Measurements from ENCODE around the gene NOTCH3. TPM values are rescaled to one million over a fixed set of nuclear protein-coding genes. Genes with fewer than 3 reads are reported as not detected.
A peak's percentile ranks its signal among the peaks of the same experiment; 100 is the strongest.

Gene NOTCH3
- 107 and 111 TPM in 2 replicates for total RNA-seq (2021; fragmentation: NEBNext Ultra II Directional; extraction: Animal tissue kit (Norgen Biotek cat#: 25700))
- 37.5 and 65.9 TPM in 2 replicates for polyA plus RNA-seq (2011; rRNA removed)
- 27.5 TPM for polyA plus RNA-seq (2011; cell fraction: cytosol; rRNA removed)
- 90.3 TPM for polyA plus RNA-seq (2011; cell fraction: nucleus; rRNA removed)
- 38.0 to 79.1 TPM (median 69.0 TPM) in 4 replicates for polyA plus RNA-seq (2012, experiment 1 of 2)
- polyA plus RNA-seq (2012, experiment 2 of 2), result 38.3 TPM
- polyA plus RNA-seq (2013, experiment 1 of 2), result 77.9 TPM
- polyA plus RNA-seq (2013, experiment 2 of 2), result 64.5 TPM
- 117 and 119 TPM in 2 replicates for polyA minus RNA-seq (2011; rRNA and poly(A)+ RNA removed)
- polyA minus RNA-seq (2011; cell fraction: cytosol; rRNA and poly(A)+ RNA removed), result 145 TPM
- polyA minus RNA-seq (2011; cell fraction: nucleus; rRNA and poly(A)+ RNA removed), result 87.8 TPM
- long read RNA-seq, experiment 1, partial matches to known transcripts, result 30 of 79 reads
- long read RNA-seq, experiment 1, other reads (novel, unspliced or antisense), result 49 of 79 reads
- long read RNA-seq, experiment 2, result 0 reads

- Histone ChIP-seq H3K14ac (ENCODE audit: insufficient read length) (peak within 1 kb of the TSS; percentile 24), H4K20me1 (replicated peaks in 1 of 2; ENCODE audit: control insufficient read depth in 1 of 2, insufficient read depth in 2 of 2, low read length in 2 of 2) (peaks cover 4 to 18% of the 10 kb centered on the region in 2 experiments), H3K27me3 (replicated peaks in 1 of 4; ENCODE audit: control insufficient read depth in 3 of 4, extremely low read depth in 1 of 4, insufficient read depth in 3 of 4, low read length in 3 of 4) (peaks cover 0 to 2% (median 0%) of the 10 kb centered on the region in 4 experiments; a peak in 1 of 7 replicates), H4K91ac (replicated peaks; ENCODE audit: insufficient read length, low read length) (peak within 1 kb of the TSS; percentile 85), H3K36me3 (ENCODE audit: control insufficient read depth in 2 of 4, insufficient read depth in 4 of 4, low read length in 3 of 4) (peaks cover 0 to 24% (median 5%) of the 10 kb centered on the region in 4 experiments; a peak in 4 of 8 replicates), H3K18ac (ENCODE audit: extremely low read depth, low read length) (peak within 1 kb of the TSS; percentile 48; the same call in 1 of the 2 replicates), H2AFZ (ENCODE audit: low read length) (0 out of 2 replicates have a peak within 1 kb of the TSS, but pooled peaks have one; percentile 40), H3K4me1 (replicated peaks in 1 of 4; ENCODE audit: control insufficient read depth in 3 of 4, insufficient read depth in 4 of 4, low read length in 3 of 4) (peaks cover 0 to 11% (median 8%) of the 10 kb centered on the region in 4 experiments), H4K5ac (ENCODE audit: insufficient read length, low read depth, low read length) (peak within 1 kb of the TSS; percentile 67), H2BK20ac (ENCODE audit: low read length) (peak within 1 kb of the TSS; percentile 61; the same call in 1 of the 2 replicates), H3K23ac (ENCODE audit: insufficient read length) (no peak within 1 kb of the TSS), H2BK12ac (ENCODE audit: low read depth, low read length) (no peak within 1 kb of the TSS), H3K56ac (replicated peaks; ENCODE audit: insufficient read length, low read depth, low read length) (peak within 1 kb of the TSS; percentile 90), H3K23me2 (ENCODE audit: low read depth, low read length) (peaks cover 8% of the 10 kb centered on the region), H3K4me3 (ENCODE audit: extremely low read depth in 1 of 4, insufficient read depth in 2 of 4, low read depth in 3 of 4, low read length in 4 of 4) (peak within 1 kb of the TSS; percentile 81 to 100 (median 92)), H3K27ac (ENCODE audit: low read depth, low read length) (no peak within 1 kb of the TSS), H2BK15ac (ENCODE audit: low read length) (no peak within 1 kb of the TSS), H3K4ac (replicated peaks; ENCODE audit: insufficient read length, low read depth, low read length) (peak within 1 kb of the TSS; percentile 85), H2BK120ac (replicated peaks; ENCODE audit: low read depth, low read length) (no peak within 1 kb of the TSS), H3K4me2 (ENCODE audit: insufficient read depth in 1 of 2, low read depth in 2 of 2, low read length in 2 of 2) (peak within 1 kb of the TSS; percentile 83 to 97), H4K8ac (ENCODE audit: extremely low read depth, insufficient read depth, low read length) (peak within 1 kb of the TSS; percentile 79), H2BK5ac (ENCODE audit: low read depth, low read length) (no peak within 1 kb of the TSS), H3K9ac (replicated peaks in 1 of 4; ENCODE audit: extremely low read depth in 1 of 4, low read depth in 3 of 4, low read length in 3 of 4) (peak within 1 kb of the TSS in 3 of 4 experiments; percentile 46 to 89 (median 62); a peak in 6 of 7 replicates), H2AK5ac (ENCODE audit: low read depth, low read length) (0 out of 2 replicates have a peak within 1 kb of the TSS, but pooled peaks have one; percentile 24), H3K79me2 (ENCODE audit: control insufficient read depth in 1 of 2, insufficient read depth in 2 of 2, low read length in 2 of 2) (peaks cover 4 to 19% of the 10 kb centered on the region in 2 experiments; a peak in 3 of 4 replicates), H3K79me1 (ENCODE audit: low read depth, low read length) (peaks cover 11% of the 10 kb centered on the region), H3K9me3 (ENCODE audit: insufficient read depth in 2 of 2, low read depth in 1 of 2, low read length in 1 of 2) (no peaks in the 10 kb centered on the region)
- DNase-seq (ENCODE audit: low read depth in 1 of 2, low spot score in 2 of 2), result peak in 1 of 2 experiments; percentile 77
- no peak for FAIRE-seq
- CTCF ChIA-PET (ENCODE audit: partially characterized antibody), result interaction anchor here (0.9 to 2.6 kb wide), 7 partner anchors 13 to 200 kb away, joined by 3 to 13 read pairs (median 6); no protein-coding TSS in a partner anchor
- WGBS, 2 experiments (ENCODE audit: extremely low coverage in 1 of 2, insufficient coverage in 1 of 2, insufficient read length in 1 of 2, insufficient replicate concordance in 2 of 2, low coverage in 1 of 2, low lambda C conversion rate in 2 of 2, missing lambda C conversion rate in 1 of 2), result 12% methylated on average over 12 of the region's 74 CpGs; no CpG with 5 or more reads in 1 of the 2 experiments
- POLR2A ChIA-PET (ENCODE audit: partially characterized antibody), result interaction anchor here (0.8 to 7.1 kb wide), 12 partner anchors 7 to 179 kb away, joined by 3 to 58 read pairs (median 6); partner anchors contain the start of genes AKAP8 and EPHX3
- TF ChIP-seq SAP30 (IDR thresholded peaks at IDR 0.05; ENCODE audit: insufficient read depth, insufficient replicate concordance, low read length), result peak; percentile 29
- TF ChIP-seq SP1 (IDR thresholded peaks at IDR 0.05; ENCODE audit: low read depth, low read length), result no peak
Measured at GRCh38 chr19:15200553-15201364, at the start of gene NOTCH3. Gene NOTCH3, minus strand, starts transcription at chr19:15200995. Its CDS starts 90 bp downstream, at chr19:15200905.

Measured in H1 (cell line).